GM06990 (cell line): ENCODE measurements around the gene KDM4B.
A peak's percentile ranks its signal among the peaks of the same experiment; 100 is the strongest.

Experiments used
- DNase-seq: peaks from one replicate; pipeline ENCODE4 v3.0.0-alpha.2; 2011; ENCODE audit not compliant: insufficient read length; ENCODE audit errors: extremely low read depth
- H3K27me3 ChIP-seq: replicated peaks from 2 replicates; pipeline ENCODE4 v1.6.0; 2011; ENCODE audit warnings: low read length; ENCODE audit not compliant: control insufficient read depth, insufficient read depth
- H3K36me3 ChIP-seq: 2 replicates; pipeline ENCODE4 v1.5.1; 2011; ENCODE audit warnings: low read length; ENCODE audit not compliant: control insufficient read depth, insufficient read depth
- H3K4me3 ChIP-seq: replicated peaks from 2 replicates; pipeline ENCODE4 v1.5.1; 2011; ENCODE audit warnings: low read depth, mild to moderate bottlenecking, control low read depth, low read length
- TF ChIP-seq, protein P1 (sequence below): IDR thresholded peaks from 2 replicates; pipeline ENCODE4 v1.5.1; 2011; ENCODE audit warnings: low read length, control low read depth, mild to moderate bottlenecking, inconsistent platforms; ENCODE audit not compliant: insufficient read depth, poor library complexity, severe bottlenecking

Gene KDM4B

GRCh38 chr19:4976401-4977298, 7.7 kb downstream of the KDM4B start:
- H3K27me3 ChIP-seq, result no peaks in the 10 kb centered on the region
- TF ChIP-seq, protein P1, sequence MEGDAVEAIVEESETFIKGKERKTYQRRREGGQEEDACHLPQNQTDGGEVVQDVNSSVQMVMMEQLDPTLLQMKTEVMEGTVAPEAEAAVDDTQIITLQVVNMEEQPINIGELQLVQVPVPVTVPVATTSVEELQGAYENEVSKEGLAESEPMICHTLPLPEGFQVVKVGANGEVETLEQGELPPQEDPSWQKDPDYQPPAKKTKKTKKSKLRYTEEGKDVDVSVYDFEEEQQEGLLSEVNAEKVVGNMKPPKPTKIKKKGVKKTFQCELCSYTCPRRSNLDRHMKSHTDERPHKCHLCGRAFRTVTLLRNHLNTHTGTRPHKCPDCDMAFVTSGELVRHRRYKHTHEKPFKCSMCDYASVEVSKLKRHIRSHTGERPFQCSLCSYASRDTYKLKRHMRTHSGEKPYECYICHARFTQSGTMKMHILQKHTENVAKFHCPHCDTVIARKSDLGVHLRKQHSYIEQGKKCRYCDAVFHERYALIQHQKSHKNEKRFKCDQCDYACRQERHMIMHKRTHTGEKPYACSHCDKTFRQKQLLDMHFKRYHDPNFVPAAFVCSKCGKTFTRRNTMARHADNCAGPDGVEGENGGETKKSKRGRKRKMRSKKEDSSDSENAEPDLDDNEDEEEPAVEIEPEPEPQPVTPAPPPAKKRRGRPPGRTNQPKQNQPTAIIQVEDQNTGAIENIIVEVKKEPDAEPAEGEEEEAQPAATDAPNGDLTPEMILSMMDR, result peak; percentile 26
- no peak overlapping the region for H3K4me3 ChIP-seq
- H3K36me3 ChIP-seq, result peaks cover 5% of the 10 kb centered on the region
- no peak for DNase-seq

DNA sequence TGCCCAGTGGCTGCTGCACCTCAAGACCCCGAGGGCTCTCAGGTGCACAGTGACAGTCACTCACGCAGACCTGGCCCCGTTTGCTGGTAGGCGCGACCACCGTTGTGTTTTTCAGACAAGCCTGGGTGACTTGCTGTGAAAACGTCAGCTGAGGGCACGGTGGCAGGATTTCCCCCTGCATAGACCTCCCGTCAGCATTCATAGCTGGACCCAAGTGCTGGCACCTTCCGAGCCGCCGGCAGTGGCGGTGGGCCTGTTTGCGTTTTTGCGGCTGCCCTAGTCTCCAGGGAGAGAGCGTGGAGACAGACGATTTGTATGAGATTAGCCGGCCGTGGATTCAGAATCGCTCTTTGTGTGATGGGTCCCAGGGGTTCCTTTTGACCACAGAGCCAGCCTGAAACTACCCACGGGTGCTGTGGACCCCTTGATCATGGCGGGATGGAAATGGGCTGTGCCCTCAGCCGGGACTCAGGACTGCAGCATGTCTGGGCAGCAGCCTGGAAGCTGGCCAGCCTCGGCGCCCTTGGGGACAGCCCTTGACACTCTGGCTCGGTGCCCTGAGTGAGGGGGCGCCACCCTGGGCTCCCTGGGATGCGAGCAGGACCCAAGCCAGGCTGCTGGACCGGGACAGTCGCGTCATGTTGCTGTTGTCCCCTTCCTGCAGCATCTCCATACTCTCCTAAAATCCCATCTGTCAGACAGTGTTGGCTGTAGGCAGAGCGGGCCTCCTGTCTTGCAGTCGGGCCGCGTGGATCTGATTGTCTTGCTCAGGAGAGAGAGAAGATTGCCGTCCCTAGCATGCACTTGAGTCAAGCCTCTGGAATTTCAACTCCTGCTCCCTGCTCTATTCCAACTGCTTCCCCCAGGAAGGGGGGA, 8.6 kb downstream of the KDM4B start:
- Histone ChIP-seq H3K4me3 (no peak overlapping the region), H3K36me3 (peaks cover 5% of the 10 kb centered on the region), H3K27me3 (no peaks in the 10 kb centered on the region)
- TF ChIP-seq, protein P1, result no peak
- DNase-seq, result no peak

- DNase-seq, result no peak
- no peak overlapping the region for H3K4me3 ChIP-seq
- H3K27me3 ChIP-seq, result no peaks in the 10 kb centered on the region
- peaks cover 8% of the 10 kb centered on the region for H3K36me3 ChIP-seq
- TF ChIP-seq, protein P1, result no peak
Measured at GRCh38 chr19:4979211-4979807, 10.4 kb downstream of the KDM4B start.

DNA sequence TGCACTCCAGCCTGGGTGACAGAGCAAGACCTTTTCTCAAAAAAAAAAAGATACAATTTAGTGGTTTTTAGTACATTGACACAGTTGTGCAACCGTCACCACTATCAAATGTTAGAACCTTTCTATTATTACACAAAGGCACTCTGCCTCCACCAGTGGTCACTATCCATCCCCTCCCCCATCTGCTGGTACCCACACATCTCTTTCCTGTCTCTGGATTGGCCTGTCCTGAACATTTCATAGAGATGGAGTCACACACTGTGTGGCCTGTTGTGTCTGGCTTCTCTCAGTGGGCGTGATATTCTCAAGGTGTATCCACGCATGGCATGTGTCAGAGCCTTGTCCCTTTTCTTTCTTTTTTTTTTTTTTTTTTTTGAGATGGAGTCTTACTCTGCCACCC, 11.2 kb downstream of the KDM4B start:
- TF ChIP-seq, protein P1, result no peak
- H3K4me3 ChIP-seq, result no peak overlapping the region
- DNase-seq, result no peak
- peaks cover 8% of the 10 kb centered on the region for H3K36me3 ChIP-seq
- no peaks in the 10 kb centered on the region for H3K27me3 ChIP-seq

- peak; percentile 51 for DNase-seq
- peaks cover 8% of the 10 kb centered on the region for H3K36me3 ChIP-seq
- H3K27me3 ChIP-seq, result no peaks in the 10 kb centered on the region
- TF ChIP-seq, protein P1, result no peak
- no peak overlapping the region for H3K4me3 ChIP-seq
Measured at GRCh38 chr19:4980838-4981680, 12.1 kb downstream of the KDM4B start.
